Naive thymus-derived CD4-positive, alpha-beta T cell (primary cell): ENCODE data around the gene ARHGAP23. TPM values are rescaled to one million over a fixed set of nuclear protein-coding genes. Genes with fewer than 3 reads are reported as not detected.
"Not testable (repeated sequence)": the region's sequence is repeated elsewhere in the genome, so short reads cannot be mapped to it uniquely, and the experiment has no call there.

ENCODE experiments used
- ATAC-seq: fragments of 150-1000 bp; cut with Tn5 transposase; 2 replicates; pipeline ENCODE4 v1.10.0; 2021; ENCODE audit warnings: mild to moderate bottlenecking, moderate library complexity
- CTCF ChIA-PET: fragments of 350-600 bp; sonication (Branson Sonifier 250); formaldehyde crosslinking; loops from one replicate; lab custom pipeline; 2021; ENCODE audit warnings: antibody characterized with exemption; lab: Charles Lee
- POLR2A ChIA-PET: fragments of 350-600 bp; sonication (Branson Sonifier 250); formaldehyde crosslinking; loops from one replicate; lab custom pipeline; 2021; ENCODE audit warnings: antibody characterized with exemption, inconsistent platforms; lab: Charles Lee
- DNase-seq, 9 donors: peaks; one replicate each; pipeline versions ENCODE4 v3.0.0 to v3.0.0-alpha.2; 2020 to 2022; ENCODE audit warnings: mixed read lengths in 1 of 9
- H3K27ac ChIP-seq: one replicate; pipeline ENCODE4 v1.7.0; 2013; ENCODE audit warnings: mild to moderate bottlenecking, low read depth, low read length, moderate library complexity
- H3K27me3 ChIP-seq, 2 donors: one replicate each; pipeline ENCODE4 v1.7.0; 2013; ENCODE audit warnings: low read length in 2 of 2, mild to moderate bottlenecking in 2 of 2, moderate library complexity in 2 of 2; ENCODE audit not compliant: control insufficient read depth in 2 of 2, insufficient read depth in 2 of 2
- H3K36me3 ChIP-seq, 3 experiments: 1 replicate in 2 of 3; 2 replicates in 1 of 3; pipeline ENCODE4 v1.7.0; 2013; ENCODE audit warnings: low read length in 3 of 3, mild to moderate bottlenecking in 3 of 3, moderate library complexity in 1 of 3; ENCODE audit not compliant: insufficient read depth in 3 of 3, control insufficient read depth in 2 of 3
- H3K4me1 ChIP-seq, 2 donors: one replicate each; pipeline ENCODE4 v1.7.0; 2013; ENCODE audit warnings: low read length in 2 of 2, mild to moderate bottlenecking in 2 of 2, moderate library complexity in 1 of 2; ENCODE audit not compliant: control insufficient read depth in 2 of 2, insufficient read depth in 2 of 2
- H3K4me3 ChIP-seq: 2 replicates; pipeline ENCODE4 v1.7.0; 2013; ENCODE audit warnings: mild to moderate bottlenecking, low read length
- H3K9me3 ChIP-seq, 3 experiments: 1 replicate in 2 of 3; 2 replicates in 1 of 3; pipeline ENCODE4 v1.7.0; 2013; ENCODE audit warnings: low read length in 3 of 3; ENCODE audit not compliant: control insufficient read depth in 2 of 3
- H3K27ac Mint-ChIP-seq, 9 donors: one replicate each; pipeline ENCODE4 v1.8.0; 2020 to 2022; ENCODE audit warnings: mixed read lengths in 9 of 9, mild to moderate bottlenecking in 8 of 9, moderate library complexity in 5 of 9, inconsistent platforms in 2 of 9
- H3K27me3 Mint-ChIP-seq, 5 donors: one replicate each; pipeline ENCODE4 v1.8.0; 2021 to 2022; ENCODE audit warnings: mixed read lengths in 5 of 5, mild to moderate bottlenecking in 1 of 5
- H3K36me3 Mint-ChIP-seq, 5 donors: one replicate each; pipeline ENCODE4 v1.8.0; 2020 to 2022; ENCODE audit warnings: mixed read lengths in 5 of 5, mild to moderate bottlenecking in 3 of 5, inconsistent platforms in 1 of 5
- H3K4me1 Mint-ChIP-seq, 7 donors: one replicate each; pipeline ENCODE4 v1.8.0; 2020 to 2022; ENCODE audit warnings: mixed read lengths in 7 of 7, mild to moderate bottlenecking in 3 of 7, inconsistent platforms in 1 of 7
- H3K4me3 Mint-ChIP-seq, 10 donors: one replicate each; pipeline ENCODE4 v1.8.0; 2020 to 2022; ENCODE audit warnings: mild to moderate bottlenecking in 10 of 10, mixed read lengths in 10 of 10, moderate library complexity in 6 of 10, inconsistent platforms in 2 of 10
- H3K9me3 Mint-ChIP-seq, 11 donors: one replicate each; pipeline ENCODE4 v1.8.0; 2020 to 2022; ENCODE audit warnings: mixed read lengths in 11 of 11, mild to moderate bottlenecking in 4 of 11, inconsistent platforms in 1 of 11, moderate library complexity in 1 of 11
- intact Hi-C, 2 donors: fragments of 100-400 bp; cut with micrococcal nuclease; formaldehyde crosslinking; loops; one replicate each; pipeline ENCODE4 v1.15.1; 2023
- polyA plus RNA-seq, 2 donors: library from polyadenylated mRNA; unstranded; fragments of 300-500 nt; fragmentation: Illumina TruSeq; gene quantifications; one replicate each; pipeline ENCODE4 v1.2.3, GENCODE V29; 2021
- total RNA-seq, 6 experiments: library from RNA in 5 of 6; stranded (reverse) in 5 of 6; gene quantifications; 1 replicate in 5 of 6; 2 replicates in 1 of 6; pipeline ENCODE4 v1.2.3 and lab custom pipeline; 2021 to 2026

The ARHGAP23 gene
- total and polyA plus RNA-seq, 7 experiments from 2014 or later: 0.24 to 1.3 (median 0.34) TPM; not detected in 4

DNA sequence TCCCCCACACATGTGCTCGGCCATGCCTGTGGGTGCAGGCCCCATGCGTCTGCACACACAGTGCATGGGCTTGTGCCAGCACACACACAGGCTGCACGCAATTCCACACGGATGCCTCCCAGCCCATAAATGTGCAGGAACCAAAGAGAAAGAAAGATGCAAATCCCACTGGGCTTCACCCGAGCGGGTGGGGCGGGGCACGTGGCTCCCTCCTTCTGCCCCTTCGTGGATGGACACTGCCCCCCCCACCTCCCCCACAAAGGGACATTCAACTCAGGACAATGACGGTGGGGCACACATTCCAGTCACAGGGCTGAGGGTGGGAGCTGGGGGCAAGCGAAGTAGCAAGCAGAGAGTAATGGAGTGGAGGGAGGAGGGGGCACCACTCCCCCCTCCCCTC is 102.6 kb downstream of the ARHGAP23 start:
- intact Hi-C loops, H3K27ac Mint-ChIP-seq, H3K36me3 ChIP-seq, H3K9me3 ChIP-seq, H3K9me3 Mint-ChIP-seq, DNase-seq, H3K27ac ChIP-seq, POLR2A ChIA-PET, H3K27me3 ChIP-seq, H3K4me3 Mint-ChIP-seq, H3K4me1 Mint-ChIP-seq, ATAC-seq, CTCF ChIA-PET, H3K36me3 Mint-ChIP-seq, H3K4me1 ChIP-seq, H3K4me3 ChIP-seq: not testable (repeated sequence)
- H3K27me3 Mint-ChIP-seq: peaks cover 12 to 42% (median 29%) of the 10 kb centered on the region in 5 donors

GRCh38 chr17:38531761-38532160 is 103.5 kb downstream of the ARHGAP23 start:
- intact Hi-C loops, POLR2A ChIA-PET, H3K4me1 ChIP-seq, H3K27ac ChIP-seq, H3K4me1 Mint-ChIP-seq, CTCF ChIA-PET, H3K36me3 Mint-ChIP-seq, DNase-seq, H3K27ac Mint-ChIP-seq, H3K36me3 ChIP-seq, ATAC-seq, H3K27me3 ChIP-seq, H3K9me3 ChIP-seq, H3K9me3 Mint-ChIP-seq, H3K4me3 Mint-ChIP-seq, H3K4me3 ChIP-seq: not testable (repeated sequence)
- H3K27me3 Mint-ChIP-seq: peaks cover 12 to 51% (median 32%) of the 10 kb centered on the region in 5 donors

DNA sequence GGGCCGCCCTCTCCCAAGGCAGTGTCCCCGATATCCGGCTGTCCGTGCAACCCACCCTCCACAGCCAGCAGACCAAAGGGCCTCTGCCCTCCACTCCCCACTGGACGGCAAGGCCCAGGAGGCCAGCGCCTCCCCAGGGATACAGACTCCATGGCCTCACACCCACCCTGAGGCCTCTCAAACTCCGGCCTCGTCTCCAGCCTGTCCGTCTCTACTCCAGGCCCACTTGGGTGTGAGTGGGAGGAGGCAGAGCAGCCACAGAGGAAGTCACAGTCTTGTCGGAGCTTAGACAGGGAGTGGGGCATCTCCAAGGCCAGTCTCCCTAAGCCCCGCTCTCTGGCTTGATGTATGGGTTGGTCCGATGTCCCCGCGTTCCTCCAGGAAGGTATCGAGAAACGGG is 104.2 kb downstream of the ARHGAP23 start:
- ChIA-PET CTCF (no interaction called here), POLR2A (no interaction called here)
- ATAC-seq (no peak), DNase-seq (no peak)
- no peaks in the 10 kb centered on the region for H3K4me1 Mint-ChIP-seq
- H3K9me3 ChIP-seq: no peaks in the 10 kb centered on the region
- H3K4me3 ChIP-seq: no peak overlapping the region
- no peak overlapping the region for H3K27ac Mint-ChIP-seq
- no peaks in the 10 kb centered on the region for H3K27me3 ChIP-seq
- H3K36me3 ChIP-seq: no peaks in the 10 kb centered on the region
- H3K36me3 Mint-ChIP-seq: no peaks in the 10 kb centered on the region
- peaks cover 0 to 2% (median 0%) of the 10 kb centered on the region in 11 donors for H3K9me3 Mint-ChIP-seq
- H3K4me1 ChIP-seq: no peaks in the 10 kb centered on the region
- H3K27me3 Mint-ChIP-seq: peaks cover 12 to 56% (median 32%) of the 10 kb centered on the region in 5 donors
- no peak overlapping the region for H3K27ac ChIP-seq
- H3K4me3 Mint-ChIP-seq: no peak overlapping the region
- intact Hi-C loops: no loop called here

DNA sequence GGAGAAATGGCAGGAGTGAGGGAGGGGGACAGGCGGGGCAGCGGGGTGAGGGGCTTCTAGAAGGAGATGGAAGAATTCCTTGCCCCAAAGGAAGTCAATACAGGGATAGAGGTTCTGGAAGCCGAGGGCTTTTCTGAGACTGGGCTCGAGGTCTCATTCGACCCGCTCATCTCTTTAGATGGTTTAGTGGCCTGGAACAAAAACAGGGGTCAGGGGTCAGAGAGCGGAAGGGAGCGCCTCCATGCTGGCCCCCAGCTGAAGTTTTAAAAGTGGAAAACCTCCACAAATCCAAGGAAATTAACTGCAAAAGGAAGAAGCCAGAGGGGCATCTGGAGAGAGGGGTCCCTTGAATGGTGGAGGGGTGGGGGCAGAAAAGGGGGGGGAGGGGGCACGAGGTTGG is 105.0 kb downstream of the ARHGAP23 start:
- no peaks in the 10 kb centered on the region for H3K9me3 ChIP-seq
- POLR2A ChIA-PET: no interaction called here
- Mint-ChIP-seq H3K9me3 (peaks cover 0 to 1% (median 0%) of the 10 kb centered on the region in 11 donors), H3K27me3 (peaks cover 10 to 50% (median 28%) of the 10 kb centered on the region in 5 donors), H3K4me1 (no peaks in the 10 kb centered on the region), H3K4me3 (no peak overlapping the region), H3K36me3 (no peaks in the 10 kb centered on the region), H3K27ac (no peak overlapping the region)
- H3K36me3 ChIP-seq: no peaks in the 10 kb centered on the region
- no peak for ATAC-seq
- CTCF ChIA-PET: no interaction called here
- H3K4me1 ChIP-seq: no peaks in the 10 kb centered on the region
- H3K4me3 ChIP-seq: no peak overlapping the region
- intact Hi-C loops: no loop called here
- H3K27me3 ChIP-seq: no peaks in the 10 kb centered on the region
- no peak for DNase-seq
- H3K27ac ChIP-seq: no peak overlapping the region

- no peak for ATAC-seq
- H3K36me3 Mint-ChIP-seq: no peaks in the 10 kb centered on the region
- peaks cover 5 to 46% (median 23%) of the 10 kb centered on the region in 5 donors for H3K27me3 Mint-ChIP-seq
- H3K4me1 Mint-ChIP-seq: no peaks in the 10 kb centered on the region
- H3K36me3 ChIP-seq: no peaks in the 10 kb centered on the region
- no peak overlapping the region for H3K4me3 ChIP-seq
- H3K9me3 ChIP-seq: no peaks in the 10 kb centered on the region
- no peak overlapping the region for H3K27ac Mint-ChIP-seq
- H3K27ac ChIP-seq: no peak overlapping the region
- no peak overlapping the region for H3K4me3 Mint-ChIP-seq
- ChIA-PET POLR2A (no interaction called here), CTCF (no interaction called here)
- DNase-seq: no peak
- no peaks in the 10 kb centered on the region for H3K4me1 ChIP-seq
- intact Hi-C loops: no loop called here
- H3K9me3 Mint-ChIP-seq: peaks cover 0 to 1% (median 0%) of the 10 kb centered on the region in 11 donors
- H3K27me3 ChIP-seq: no peaks in the 10 kb centered on the region
Observed at GRCh38 chr17:38533866-38534497, 105.7 kb downstream of the ARHGAP23 start.

DNA sequence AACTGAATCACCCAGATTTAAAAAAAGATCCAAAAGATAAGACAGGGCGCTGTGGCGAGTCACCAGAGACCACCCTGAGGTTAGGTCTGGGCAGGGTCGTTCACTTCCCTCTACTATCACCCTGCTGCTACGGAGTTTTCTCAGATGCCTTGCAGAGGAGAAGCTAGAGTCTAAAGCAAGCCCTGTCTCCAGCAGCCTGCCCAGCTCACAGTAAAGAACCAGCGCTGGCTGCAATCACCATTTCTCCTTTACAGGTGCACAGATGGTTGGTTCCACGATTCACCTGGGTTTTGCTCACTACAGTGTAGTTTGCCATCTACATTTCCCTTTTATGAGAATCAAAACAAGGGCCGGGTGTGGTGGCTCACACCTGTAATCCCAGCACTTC is 106.2 kb downstream of the ARHGAP23 start:
- no peak overlapping the region for H3K27ac ChIP-seq
- POLR2A ChIA-PET: no interaction called here
- intact Hi-C loops: no loop called here
- Mint-ChIP-seq H3K36me3 (no peaks in the 10 kb centered on the region), H3K4me3 (no peak overlapping the region), H3K4me1 (no peaks in the 10 kb centered on the region), H3K27ac (no peak overlapping the region), H3K9me3 (peaks cover 0 to 1% (median 0%) of the 10 kb centered on the region in 11 donors), H3K27me3 (peaks cover 5 to 46% (median 23%) of the 10 kb centered on the region in 5 donors)
- no peaks in the 10 kb centered on the region for H3K36me3 ChIP-seq
- no peaks in the 10 kb centered on the region for H3K27me3 ChIP-seq
- no peak for ATAC-seq
- no peak for DNase-seq
- no peaks in the 10 kb centered on the region for H3K9me3 ChIP-seq
- no peak overlapping the region for H3K4me3 ChIP-seq
- no peaks in the 10 kb centered on the region for H3K4me1 ChIP-seq
- CTCF ChIA-PET: no interaction called here

- Mint-ChIP-seq H3K4me1 (no peaks in the 10 kb centered on the region), H3K27me3 (peaks cover 5 to 36% (median 13%) of the 10 kb centered on the region in 5 donors), H3K9me3 (peaks cover 0 to 1% (median 0%) of the 10 kb centered on the region in 11 donors), H3K4me3 (no peak overlapping the region), H3K36me3 (no peaks in the 10 kb centered on the region), H3K27ac (no peak overlapping the region)
- intact Hi-C loops: no loop called here
- DNase-seq (no peak), ATAC-seq (no peak)
- Histone ChIP-seq H3K4me3 (no peak overlapping the region), H3K9me3 (no peaks in the 10 kb centered on the region), H3K27ac (no peak overlapping the region), H3K4me1 (no peaks in the 10 kb centered on the region), H3K27me3 (no peaks in the 10 kb centered on the region), H3K36me3 (no peaks in the 10 kb centered on the region)
- ChIA-PET POLR2A (no interaction called here), CTCF (no interaction called here)
Observed at GRCh38 chr17:38535886-38536285, 107.6 kb downstream of the ARHGAP23 start.
